Measurements from ENCODE around the gene ATAD2B. TPM values are rescaled to one million over a fixed set of nuclear protein-coding genes. Genes with fewer than 3 reads are reported as not detected.

ATAD2B gene
- total and polyA plus RNA-seq, 10 donors, result 4.4 to 61.2 (median 36.8) TPM

DNA sequence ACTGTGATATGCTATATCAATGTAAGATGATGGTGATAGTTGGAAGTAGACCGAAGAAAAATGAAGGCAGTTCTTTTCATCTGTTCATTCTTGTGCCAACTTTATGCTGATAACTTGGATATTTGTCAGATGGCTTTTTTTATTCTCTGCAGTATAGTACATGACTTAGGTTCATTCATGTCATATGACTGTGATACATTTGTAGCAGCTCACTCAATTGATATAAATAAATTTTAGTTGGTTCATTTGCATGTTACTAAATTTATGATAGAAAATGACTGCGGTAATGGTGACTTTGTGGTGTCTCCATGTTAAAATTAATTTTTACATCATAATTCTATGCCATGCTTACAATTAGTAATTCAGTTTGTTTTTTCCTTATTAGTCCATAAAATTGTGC, 20.4 kb upstream of the ATAD2B start:
- Histone ChIP-seq H3K36me3 (no peaks in the 10 kb centered on the region), H3K4me3 (no peak overlapping the region), H3K27me3 (replicated peaks in 1 of 7) (no peaks in the 10 kb centered on the region), H3K4me1 (peaks cover 0 to 2% (median 0%) of the 10 kb centered on the region in 6 donors), H3K9me3 (no peaks in the 10 kb centered on the region), H3K27ac (no peak overlapping the region)
- TF ChIP-seq POLR2AphosphoS5 (IDR thresholded peaks at IDR 0.05) (no peak), POLR2A (IDR thresholded peaks at IDR 0.05) (no peak)
- TF ChIP-seq, protein P1, sequence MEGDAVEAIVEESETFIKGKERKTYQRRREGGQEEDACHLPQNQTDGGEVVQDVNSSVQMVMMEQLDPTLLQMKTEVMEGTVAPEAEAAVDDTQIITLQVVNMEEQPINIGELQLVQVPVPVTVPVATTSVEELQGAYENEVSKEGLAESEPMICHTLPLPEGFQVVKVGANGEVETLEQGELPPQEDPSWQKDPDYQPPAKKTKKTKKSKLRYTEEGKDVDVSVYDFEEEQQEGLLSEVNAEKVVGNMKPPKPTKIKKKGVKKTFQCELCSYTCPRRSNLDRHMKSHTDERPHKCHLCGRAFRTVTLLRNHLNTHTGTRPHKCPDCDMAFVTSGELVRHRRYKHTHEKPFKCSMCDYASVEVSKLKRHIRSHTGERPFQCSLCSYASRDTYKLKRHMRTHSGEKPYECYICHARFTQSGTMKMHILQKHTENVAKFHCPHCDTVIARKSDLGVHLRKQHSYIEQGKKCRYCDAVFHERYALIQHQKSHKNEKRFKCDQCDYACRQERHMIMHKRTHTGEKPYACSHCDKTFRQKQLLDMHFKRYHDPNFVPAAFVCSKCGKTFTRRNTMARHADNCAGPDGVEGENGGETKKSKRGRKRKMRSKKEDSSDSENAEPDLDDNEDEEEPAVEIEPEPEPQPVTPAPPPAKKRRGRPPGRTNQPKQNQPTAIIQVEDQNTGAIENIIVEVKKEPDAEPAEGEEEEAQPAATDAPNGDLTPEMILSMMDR (IDR thresholded peaks at IDR 0.05 in 8 of 11, conservative IDR thresholded peaks at IDR 0.05 in 3 of 11), result no peak
- 82 to 91% (median 86%) methylated on average over 2 of the region's 2 CpGs for whole genome bisulfite sequencing, 5 donors
- DNase-seq, result no peak
- intact Hi-C loops (cut with DNase I; ENCODE audit: low total_unique reads), result no loop called here

DNA sequence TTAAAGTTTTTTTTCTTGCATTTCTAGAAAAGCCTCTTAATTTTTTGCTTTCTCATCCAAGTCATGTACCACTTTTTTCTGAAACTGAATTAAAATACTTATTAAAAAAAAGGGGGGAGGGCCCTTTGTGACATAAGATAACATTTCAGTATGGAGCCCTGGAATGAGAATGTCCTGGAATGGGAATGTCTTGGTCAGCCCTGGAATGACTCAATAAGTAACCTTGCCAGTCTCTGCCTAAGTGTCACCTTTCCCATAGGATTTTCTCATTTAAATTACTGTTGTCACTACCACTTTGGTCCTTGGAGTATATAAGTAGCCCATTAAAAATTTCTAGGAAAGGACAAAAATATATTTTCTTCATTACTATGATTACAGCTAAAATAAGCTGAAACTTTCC, 18.1 kb upstream of the ATAD2B start:
- no peak for TF ChIP-seq POLR2A (IDR thresholded peaks at IDR 0.05)
- TF ChIP-seq POLR2AphosphoS5 (IDR thresholded peaks at IDR 0.05), result no peak
- TF ChIP-seq, protein P1 (IDR thresholded peaks at IDR 0.05 in 8 of 11, conservative IDR thresholded peaks at IDR 0.05 in 3 of 11), result no peak
- no peak for DNase-seq
- Histone ChIP-seq H3K36me3 (no peaks in the 10 kb centered on the region), H3K27me3 (replicated peaks in 1 of 7) (no peaks in the 10 kb centered on the region), H3K4me1 (peaks cover 6 to 18% (median 12%) of the 10 kb centered on the region in 6 donors), H3K9me3 (no peaks in the 10 kb centered on the region), H3K27ac (no peak overlapping the region), H3K4me3 (no peak overlapping the region)
- intact Hi-C loops (cut with DNase I; ENCODE audit: low total_unique reads), result no loop called here

DNA sequence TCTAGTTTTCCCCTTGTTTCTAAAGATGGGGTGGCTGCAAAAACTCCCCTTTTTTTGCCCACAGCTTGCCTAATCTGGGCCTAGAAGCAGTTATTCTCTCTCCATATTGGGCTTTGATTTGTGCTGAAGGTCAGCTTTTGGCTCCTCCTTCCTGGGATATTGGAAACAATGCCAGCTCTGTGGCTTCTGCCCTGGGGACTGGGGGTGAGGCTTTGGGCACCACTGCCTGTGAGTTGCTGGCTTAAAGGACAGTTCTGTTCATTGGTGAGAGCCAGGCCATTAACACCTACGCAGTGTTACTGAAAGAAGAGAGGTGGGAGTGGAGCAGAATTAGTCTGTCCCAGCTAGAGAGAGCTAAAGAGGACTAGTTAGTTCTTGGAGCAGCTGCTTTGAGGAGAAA, 17.6 kb upstream of the ATAD2B start:
- peaks cover 6 to 21% (median 15%) of the 10 kb centered on the region in 6 donors for H3K4me1 ChIP-seq
- no peaks in the 10 kb centered on the region for H3K36me3 ChIP-seq
- intact Hi-C loops (cut with DNase I; ENCODE audit: low total_unique reads), result no loop called here
- H3K4me3 ChIP-seq, result no peak overlapping the region
- no peaks in the 10 kb centered on the region for H3K27me3 ChIP-seq (replicated peaks in 1 of 7)
- 96 to 100% (median 96%) methylated on average over 1 of the region's 1 CpG for WGBS, 5 donors
- H3K27ac ChIP-seq, result no peak overlapping the region
- TF ChIP-seq, protein P1 (IDR thresholded peaks at IDR 0.05 in 8 of 11, conservative IDR thresholded peaks at IDR 0.05 in 3 of 11), result no peak
- TF ChIP-seq POLR2AphosphoS5 (IDR thresholded peaks at IDR 0.05) (no peak), POLR2A (IDR thresholded peaks at IDR 0.05) (no peak)
- no peak for DNase-seq
- H3K9me3 ChIP-seq, result no peaks in the 10 kb centered on the region

DNA sequence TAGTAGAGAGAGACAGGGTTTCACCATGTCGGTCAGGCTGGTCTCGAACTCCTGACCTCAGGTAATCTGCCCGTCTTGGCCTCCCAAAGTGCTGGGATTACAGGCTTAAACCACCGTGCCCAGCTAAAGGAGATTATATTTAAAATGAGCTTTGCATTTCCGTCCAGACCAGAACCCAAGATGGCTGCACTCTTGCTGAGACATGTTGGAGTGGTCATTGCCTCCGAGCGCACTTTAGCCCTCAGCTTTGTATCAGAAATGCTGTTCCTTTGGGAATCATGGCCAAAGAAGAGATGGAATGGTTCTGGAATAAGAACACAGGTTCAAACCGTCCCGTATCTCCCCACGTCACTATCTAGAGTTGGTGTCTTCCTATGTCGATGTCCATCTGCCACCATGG, 16.7 kb upstream of the ATAD2B start:
- Histone ChIP-seq H3K27me3 (replicated peaks in 1 of 7) (no peaks in the 10 kb centered on the region), H3K9me3 (no peaks in the 10 kb centered on the region), H3K4me3 (no peak overlapping the region), H3K27ac (no peak overlapping the region), H3K36me3 (no peaks in the 10 kb centered on the region), H3K4me1 (peaks cover 6 to 29% (median 22%) of the 10 kb centered on the region in 6 donors)
- 96 to 99% (median 98%) methylated on average over 11 of the region's 11 CpGs for WGBS, 5 donors
- intact Hi-C loops (cut with DNase I; ENCODE audit: low total_unique reads), result no loop called here
- no peak for TF ChIP-seq POLR2AphosphoS5 (IDR thresholded peaks at IDR 0.05)
- no peak for TF ChIP-seq POLR2A (IDR thresholded peaks at IDR 0.05)
- TF ChIP-seq, protein P1 (IDR thresholded peaks at IDR 0.05 in 8 of 11, conservative IDR thresholded peaks at IDR 0.05 in 3 of 11), result no peak
- no peak for DNase-seq
